GM13977 (cell line): Measurements from ENCODE around the gene RNF2.

Source experiments
- DNase-seq: peaks from one replicate; pipeline ENCODE4 v3.0.0; 2012; ENCODE audit warnings: low spot score
- in situ Hi-C: fragments of 300-500 bp; cut with MboI; formaldehyde crosslinking; loops from one replicate; pipeline ENCODE4 v1.12.0; 2022; ENCODE audit warnings: low sequenced_read_pairs, low pct_unique_long_range_greater_than_20kb, mixed read lengths, inconsistent platforms; ENCODE audit not compliant: unreplicated experiment
- TF ChIP-seq, protein P1 (sequence below): IDR thresholded peaks from 2 replicates; pipeline ENCODE4 v1.5.1; 2012; ENCODE audit warnings: mild to moderate bottlenecking, control low read depth; ENCODE audit not compliant: insufficient read depth; ENCODE audit errors: extremely low read depth, missing control alignments

The RNF2 gene

DNA sequence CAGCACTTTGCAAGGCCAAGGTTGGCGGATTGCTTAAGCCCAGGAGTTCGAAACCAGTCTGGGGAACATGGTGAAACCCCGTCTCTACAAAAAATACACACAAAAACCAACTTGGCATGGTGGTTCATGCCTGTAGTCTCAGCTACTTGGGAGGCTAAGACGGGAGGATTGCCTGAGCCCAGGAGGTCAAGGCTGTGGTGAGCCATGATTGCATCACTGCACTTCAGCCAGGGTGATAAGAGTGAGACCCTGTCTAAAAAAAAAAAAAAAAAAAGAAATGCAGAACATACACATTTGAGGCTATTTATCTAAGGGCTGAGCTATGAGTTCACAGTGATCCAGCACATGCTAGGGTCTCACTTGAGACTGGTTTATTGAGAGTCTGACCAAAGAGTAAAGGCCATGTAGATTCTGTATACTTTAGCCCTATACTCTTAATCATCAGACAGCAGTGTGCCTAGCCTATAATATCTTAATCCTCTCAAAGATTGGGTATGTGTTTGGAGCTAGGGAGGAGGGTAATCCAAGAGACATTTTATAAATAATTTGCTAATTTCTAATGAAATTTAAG lies 23.9 kb downstream of the RNF2 start:
- no peak for DNase-seq
- TF ChIP-seq, protein P1, sequence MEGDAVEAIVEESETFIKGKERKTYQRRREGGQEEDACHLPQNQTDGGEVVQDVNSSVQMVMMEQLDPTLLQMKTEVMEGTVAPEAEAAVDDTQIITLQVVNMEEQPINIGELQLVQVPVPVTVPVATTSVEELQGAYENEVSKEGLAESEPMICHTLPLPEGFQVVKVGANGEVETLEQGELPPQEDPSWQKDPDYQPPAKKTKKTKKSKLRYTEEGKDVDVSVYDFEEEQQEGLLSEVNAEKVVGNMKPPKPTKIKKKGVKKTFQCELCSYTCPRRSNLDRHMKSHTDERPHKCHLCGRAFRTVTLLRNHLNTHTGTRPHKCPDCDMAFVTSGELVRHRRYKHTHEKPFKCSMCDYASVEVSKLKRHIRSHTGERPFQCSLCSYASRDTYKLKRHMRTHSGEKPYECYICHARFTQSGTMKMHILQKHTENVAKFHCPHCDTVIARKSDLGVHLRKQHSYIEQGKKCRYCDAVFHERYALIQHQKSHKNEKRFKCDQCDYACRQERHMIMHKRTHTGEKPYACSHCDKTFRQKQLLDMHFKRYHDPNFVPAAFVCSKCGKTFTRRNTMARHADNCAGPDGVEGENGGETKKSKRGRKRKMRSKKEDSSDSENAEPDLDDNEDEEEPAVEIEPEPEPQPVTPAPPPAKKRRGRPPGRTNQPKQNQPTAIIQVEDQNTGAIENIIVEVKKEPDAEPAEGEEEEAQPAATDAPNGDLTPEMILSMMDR, result no peak
- in situ Hi-C loops, result no loop called here

DNA sequence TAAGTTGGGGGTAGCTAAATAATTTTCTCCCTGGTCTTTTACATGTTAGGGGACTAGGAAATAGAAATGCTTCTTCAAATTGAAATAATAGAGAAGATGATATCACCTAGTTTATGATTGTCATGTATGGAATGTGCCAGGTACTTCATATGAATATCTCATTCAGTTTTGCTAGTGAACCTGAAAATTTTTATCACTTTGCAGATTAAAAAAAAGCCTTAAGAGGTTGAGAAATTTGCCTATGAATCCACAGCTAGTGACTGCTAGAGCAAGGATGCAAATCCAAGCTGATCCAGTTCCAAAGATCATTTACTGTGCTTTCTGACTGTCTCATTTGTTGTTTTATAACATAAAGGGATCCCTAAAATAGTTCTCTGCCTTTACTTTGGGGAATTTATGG lies 24.7 kb downstream of the RNF2 start:
- in situ Hi-C loops, result no loop called here
- no peak for DNase-seq

GRCh38 chr1:185073725-185074124 lies 28.4 kb downstream of the RNF2 start:
- no peak for DNase-seq
- in situ Hi-C loops, result no loop called here
- TF ChIP-seq, protein P1, result no peak

More for the DNA sequence above, 24.7 kb downstream of the RNF2 start:
- TF ChIP-seq, protein P1, result no peak

DNA sequence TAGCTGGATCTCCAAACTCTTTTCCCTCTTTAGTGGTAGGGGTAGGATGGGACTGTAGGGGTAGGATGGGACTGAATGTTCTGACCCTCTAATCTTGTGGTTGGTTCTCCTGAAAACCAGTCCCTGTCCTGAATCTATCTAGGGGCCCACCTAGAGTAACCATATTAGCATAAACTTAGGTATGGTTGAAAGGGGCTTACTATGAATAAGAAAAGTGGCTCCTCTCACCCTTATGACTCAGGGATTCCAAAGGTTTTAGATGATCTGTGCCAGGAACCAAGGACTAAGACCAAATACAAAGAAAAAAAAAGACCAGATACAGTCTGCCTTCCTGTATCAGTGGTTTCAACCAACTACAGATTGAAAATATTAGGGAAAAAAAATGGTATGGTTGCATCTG lies 28.9 kb downstream of the RNF2 start:
- in situ Hi-C loops, result no loop called here
- TF ChIP-seq, protein P1, result no peak
- no peak for DNase-seq

- TF ChIP-seq, protein P1, result no peak
- DNase-seq, result no peak
- in situ Hi-C loops, result no loop called here
These were observed 30.1 kb downstream of the RNF2 start for GRCh38 chr1:185075476-185075875.

- in situ Hi-C loops, result no loop called here
- TF ChIP-seq, protein P1, result no peak
- no peak for DNase-seq
These were observed 32.0 kb downstream of the RNF2 start for GRCh38 chr1:185077374-185077773.
